Embryonic facial prominence (tissue), 1 donor: ENCODE measurements around the gene KCNMA1.
"Not testable (repeated sequence)": the region's sequence is repeated elsewhere in the genome, so short reads cannot be mapped to it uniquely, and the experiment has no call there.

ENCODE experiments used
- DNase-seq: peaks from one replicate; pipeline ENCODE4 v3.0.0-alpha.2; 2016; ENCODE audit errors: extremely low spot score

The KCNMA1 gene

DNA sequence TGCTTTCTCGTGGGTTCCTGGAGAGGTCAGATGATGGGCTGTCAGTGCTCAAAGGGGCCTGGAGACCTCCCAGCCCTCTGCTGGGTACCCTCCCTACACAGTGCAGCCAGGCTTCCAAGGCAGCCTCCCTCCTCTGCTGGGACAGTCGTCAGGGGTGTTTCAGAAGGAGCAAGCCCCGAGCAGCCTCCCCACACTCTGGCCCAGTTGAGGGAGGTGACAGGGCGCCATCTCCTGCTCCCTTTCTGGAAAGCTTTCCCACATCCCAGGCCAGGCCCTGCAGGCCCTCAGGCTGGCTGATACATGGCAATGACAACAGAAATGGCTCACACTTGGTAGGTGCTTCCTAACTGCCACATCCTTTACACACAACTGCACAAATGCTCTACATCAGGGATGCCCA, 32.1 kb downstream of the KCNMA1 start:
- DNase-seq, result no peak

DNA sequence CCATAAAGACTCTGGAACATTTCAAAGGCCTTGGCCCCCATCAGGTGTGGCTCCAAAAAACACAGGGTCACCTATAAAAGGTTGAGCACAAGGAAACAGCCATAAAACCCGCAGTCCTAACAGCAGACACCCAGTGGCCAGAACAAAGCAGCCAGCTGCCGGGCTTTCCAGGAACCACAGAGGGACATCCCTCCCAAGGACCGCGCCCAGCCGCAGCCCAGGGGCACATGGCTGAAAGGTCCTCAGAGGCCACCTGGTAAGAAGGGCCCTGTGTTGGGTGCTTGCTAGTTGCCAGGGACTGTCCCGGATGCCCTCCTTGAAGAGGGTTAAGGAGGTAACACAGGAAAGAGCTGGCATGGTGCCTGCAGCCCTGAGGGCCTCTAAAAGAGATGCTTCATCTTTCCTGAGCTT, 32.7 kb downstream of the KCNMA1 start:
- DNase-seq, result no peak

DNA sequence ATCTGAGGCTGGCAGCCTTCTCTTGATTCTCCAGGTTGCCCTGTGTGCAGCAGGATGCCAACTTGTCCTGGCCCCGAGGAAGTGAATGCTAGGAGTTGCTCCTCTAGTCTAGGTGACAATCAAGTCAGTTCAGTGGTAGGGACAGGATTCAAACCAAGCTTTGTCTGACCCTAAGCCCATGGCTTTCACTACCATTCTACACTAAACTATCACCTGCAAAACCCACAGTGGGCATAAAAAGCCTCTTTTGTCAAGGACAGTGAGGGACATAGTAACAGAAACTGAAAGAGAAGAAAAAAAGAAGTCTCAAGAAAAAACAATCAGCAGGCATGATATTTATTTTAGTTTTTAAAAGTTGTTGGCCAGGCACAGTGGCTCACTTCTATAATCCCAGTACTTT, 33.5 kb downstream of the KCNMA1 start:
- DNase-seq, result no peak

DNA sequence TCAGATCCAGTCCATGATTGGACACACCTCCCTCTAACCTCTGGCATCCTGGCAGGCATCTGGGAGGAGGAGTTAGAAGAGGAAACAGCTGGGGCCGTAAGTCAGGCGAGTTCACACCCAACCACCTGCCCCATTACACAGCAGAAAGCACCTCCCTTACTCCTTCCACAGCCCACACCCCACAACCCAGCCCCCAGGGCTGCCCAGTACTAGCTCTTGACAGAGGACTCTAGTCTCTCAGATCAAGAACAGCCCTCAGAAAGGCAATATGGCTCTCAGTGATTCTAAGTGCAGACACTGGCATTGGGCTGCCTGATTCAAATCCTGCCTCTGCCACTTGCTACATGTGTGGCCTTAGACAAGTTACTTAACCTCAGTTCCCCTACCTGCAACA, 34.1 kb downstream of the KCNMA1 start:
- no peak for DNase-seq

DNA sequence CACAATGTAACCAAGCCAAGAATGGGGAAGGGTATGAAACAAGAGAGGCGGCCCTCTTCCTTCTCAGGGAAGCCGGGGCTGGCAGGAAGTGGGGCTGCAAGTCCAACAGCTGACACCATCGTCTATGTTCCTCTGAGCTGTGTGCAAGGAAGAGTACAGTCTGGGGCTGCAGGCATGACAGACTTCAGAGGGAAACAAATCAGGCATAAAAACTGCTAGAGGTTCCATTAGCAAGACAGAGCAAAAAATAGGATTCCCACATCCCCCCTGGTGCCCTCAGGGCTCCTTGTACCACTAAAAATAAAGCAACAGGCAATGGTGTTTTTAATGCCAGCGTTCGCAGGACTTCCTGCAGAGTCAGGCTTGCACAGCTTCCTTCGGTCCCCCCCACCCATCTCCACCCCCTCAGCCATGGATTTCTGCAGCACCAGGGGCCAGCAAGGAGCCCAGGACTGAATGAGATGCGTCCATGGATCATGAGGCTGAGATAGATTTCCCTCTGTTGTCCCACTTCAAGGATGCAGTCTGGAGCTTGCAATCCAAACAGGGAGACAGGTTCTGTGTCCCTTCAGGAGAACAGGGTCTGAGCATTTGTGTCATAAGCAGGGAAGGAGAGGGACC, 34.6 kb downstream of the KCNMA1 start:
- no peak for DNase-seq

DNA sequence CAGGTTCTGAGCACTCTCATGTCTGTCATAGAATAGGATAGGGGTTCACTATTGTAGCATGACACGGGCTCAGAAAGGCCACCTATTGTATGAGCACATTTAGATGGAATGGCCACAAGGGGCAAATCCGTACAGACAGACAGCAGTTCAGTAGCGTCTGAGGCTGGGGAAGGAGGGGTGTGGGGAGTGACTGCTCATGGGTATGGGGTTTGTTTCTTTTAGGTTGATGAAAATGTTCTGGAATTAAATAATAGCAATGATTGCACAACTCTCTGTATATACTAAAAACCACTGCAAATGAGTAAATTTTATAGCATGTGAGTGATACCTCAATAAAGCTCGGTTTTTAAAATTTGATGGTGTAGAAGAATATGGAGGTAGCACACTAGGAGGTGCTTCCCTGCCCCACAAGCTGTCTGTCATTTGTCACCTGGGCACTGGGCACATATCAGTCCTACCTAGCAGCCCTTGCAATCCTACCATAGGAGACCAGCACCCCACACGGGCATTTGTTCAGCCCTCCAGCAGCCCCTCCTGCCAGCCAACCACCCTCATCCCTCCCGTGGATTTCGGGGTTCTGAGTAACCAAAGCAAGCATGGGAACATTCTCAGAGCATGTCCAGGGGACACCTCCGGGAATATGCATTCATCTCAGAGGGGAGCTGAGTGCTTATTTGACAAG, 35.2 kb downstream of the KCNMA1 start:
- no peak for DNase-seq

DNA sequence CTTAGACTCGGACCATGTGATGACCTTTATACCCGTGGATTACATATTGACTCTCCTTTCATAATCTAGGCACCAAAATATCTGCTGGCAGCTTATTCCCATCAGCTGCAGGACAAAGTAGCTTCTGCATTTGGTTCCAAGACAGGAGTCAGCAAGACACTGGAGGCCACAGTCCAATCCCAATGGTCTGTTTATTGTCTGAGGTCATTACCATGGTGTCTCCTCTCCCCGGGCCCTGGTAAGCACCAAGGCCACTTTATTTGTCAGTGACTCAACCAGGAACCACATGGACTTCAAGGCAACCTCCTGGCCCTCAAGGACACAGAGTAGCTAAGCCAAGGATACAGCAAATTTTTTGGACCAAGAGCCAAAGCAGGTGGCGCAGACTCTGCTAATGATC, 36.1 kb downstream of the KCNMA1 start:
- DNase-seq, result no peak

DNA sequence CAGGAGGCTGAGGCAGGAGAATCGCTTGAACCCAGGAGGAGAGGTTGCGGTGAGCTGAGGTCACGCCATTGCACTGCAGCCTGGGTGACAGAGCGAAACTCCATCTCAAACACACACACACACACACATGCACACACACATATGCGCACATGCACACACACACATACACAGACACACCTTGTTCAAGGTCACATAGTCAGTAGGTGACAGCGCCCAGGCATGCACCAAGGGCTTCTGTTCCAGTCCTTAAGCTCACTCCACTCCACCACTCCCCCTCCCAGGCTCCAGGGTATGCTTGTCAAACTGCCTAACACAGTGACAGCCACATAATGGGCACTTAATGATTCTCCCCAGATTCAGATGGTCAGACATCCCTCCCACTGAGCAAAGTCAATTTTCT, 37.0 kb downstream of the KCNMA1 start:
- no peak for DNase-seq

DNA sequence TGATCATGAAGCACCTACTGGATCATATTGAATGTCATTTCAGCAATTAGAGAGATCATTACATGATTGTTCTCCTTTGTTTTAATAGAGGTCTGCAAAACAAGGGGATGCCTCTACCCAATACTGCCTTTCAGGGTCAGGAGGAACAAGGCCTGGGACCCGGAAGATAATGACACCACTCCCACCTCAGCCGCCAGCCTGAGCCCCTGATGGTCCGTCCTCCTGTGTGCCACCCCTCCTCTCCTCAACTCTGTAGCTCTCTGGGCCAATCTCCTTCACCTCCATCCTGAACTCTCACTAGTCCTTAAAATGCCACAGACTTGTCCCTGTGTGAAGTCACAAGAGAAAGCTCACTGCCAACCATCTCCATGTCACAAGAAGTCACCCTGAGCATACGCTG, 38.0 kb downstream of the KCNMA1 start:
- no peak for DNase-seq

DNA sequence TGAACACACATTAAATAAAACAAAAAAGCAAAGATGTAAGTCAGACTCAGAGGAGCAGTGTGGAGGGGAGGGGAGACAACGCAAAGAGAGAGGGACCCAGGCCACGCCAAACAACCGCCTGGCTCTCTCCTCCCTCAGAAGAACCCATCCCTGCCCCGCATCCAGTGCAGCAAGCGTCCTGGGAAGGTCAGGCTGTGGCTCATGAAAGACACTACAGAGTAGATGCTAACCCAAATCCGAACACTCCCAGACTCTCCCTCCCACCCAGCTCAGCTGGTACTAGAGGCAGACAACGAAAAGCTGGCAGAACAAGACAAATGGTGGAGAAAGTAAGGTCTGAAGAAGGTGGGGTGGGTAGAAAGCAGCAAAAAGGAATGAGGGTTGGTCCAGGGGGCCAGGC, 39.0 kb downstream of the KCNMA1 start:
- no peak for DNase-seq

DNA sequence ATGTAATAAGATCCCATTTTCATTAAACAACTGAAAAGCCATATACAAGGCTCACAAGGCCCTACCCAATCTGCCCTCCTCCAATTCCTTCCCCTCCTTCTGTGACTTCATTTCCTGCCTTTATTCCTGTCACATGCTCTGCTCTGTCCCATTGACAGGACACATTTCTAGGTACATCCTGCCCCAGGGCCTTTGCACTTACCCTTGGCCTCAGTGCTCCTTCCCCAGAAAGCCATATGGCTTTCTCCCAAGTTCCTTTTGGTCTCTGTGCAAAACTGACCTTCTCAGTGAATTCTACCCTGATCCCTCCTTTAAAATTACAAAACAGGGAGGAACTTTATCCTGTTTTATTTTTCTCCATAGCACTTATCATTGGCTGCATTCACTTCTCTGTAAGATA, 40.0 kb downstream of the KCNMA1 start:
- no peak for DNase-seq

DNA sequence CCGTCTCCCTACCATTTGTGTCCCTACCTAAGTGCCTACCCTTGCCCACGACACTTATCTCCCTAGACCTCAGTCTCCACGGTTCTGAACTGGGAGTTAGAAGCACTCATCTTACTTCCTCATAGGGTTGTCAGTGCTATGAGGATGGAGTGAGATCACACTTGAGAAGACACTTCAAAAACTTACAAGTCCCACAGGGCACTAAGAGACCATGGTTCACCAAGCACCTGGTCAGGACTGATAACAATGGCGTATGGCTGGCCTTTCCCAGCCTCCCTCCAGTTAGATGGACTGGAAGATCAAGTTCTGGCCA, 43.2 kb downstream of the KCNMA1 start:
- no peak for DNase-seq

DNA sequence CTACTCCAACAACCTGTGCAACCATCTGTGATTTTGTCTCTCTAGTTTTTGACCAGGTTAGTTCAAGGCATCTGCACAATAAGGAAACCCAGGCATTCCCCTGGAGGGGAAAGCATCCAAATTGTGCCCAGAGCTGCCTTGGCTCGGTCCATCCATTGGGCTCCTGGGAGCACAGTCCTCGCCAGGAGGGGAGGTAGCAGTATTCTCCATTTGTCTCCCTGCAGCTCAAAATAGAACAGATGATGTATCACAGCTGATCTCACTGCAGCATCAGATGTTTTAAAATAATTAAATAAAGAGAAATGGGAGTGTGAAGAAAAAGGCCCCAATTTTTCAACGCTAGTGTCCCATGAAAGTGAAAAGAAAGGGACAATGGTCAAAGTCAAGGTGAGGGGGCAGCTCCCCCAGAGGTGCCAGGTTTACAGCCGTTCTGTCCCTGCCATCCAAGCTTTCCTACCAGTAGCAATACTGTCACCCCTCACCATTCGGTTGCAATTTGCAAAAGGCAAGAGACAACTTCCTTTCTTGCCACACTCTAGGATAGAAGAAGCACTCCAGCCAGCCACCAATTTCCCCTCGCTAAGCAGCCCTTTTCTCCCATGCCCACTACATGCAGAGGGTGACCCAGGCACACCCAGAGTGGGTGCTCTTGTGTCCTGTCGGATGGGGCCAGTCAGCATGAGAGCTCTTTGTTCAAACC, 43.7 kb downstream of the KCNMA1 start:
- DNase-seq, result no peak

DNA sequence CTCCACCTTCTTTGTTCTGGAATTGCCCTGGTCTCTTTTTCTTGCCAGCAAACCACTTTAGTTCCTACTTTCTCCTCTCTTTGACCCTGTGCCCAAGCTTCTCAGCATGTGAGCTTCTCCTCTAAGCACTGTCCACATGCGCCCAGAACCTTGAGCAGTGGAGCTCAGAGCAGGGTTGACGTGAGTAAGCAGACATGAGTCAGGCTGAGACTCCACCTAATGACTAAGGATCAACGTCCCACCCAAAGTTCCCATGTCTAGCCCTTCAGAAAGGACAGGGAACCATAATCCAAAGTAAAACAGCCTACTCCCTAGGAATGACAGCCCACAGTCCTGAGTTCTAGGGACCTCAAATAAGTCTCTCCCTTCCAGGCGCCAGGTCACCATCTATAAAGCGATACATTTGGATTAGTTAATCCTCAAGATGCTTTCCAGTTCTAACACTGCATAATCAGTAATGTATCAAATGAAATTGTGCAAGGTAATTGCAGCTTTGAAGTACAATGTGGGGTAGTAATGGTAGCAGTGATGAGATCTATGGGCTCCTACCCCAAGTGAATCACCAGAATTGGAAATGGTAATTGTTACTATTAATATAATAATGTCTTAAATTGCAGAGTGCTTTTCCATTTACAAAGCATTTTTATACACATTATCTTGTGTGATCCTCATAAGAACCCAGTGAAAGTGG, 44.5 kb downstream of the KCNMA1 start:
- no peak for DNase-seq

DNA sequence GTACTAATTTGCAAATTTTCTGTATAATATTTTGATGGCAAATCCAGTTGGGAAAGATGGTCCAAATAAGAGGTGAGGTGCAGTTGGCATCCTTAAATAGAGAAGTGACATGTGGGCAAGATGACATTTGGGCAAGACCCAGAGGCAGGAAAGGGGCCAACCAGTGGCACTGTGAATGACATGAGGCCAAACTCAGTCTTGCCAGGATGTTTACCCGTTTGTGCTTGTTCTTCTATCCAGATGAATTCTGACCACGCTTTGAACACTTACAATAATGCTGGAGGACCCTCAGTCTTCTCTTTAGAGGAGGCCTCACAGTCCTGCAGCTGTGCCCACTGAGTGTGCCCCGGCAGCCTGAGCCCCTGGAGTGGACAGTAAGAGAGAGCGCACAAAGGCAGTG, 45.1 kb downstream of the KCNMA1 start:
- DNase-seq, result no peak

DNA sequence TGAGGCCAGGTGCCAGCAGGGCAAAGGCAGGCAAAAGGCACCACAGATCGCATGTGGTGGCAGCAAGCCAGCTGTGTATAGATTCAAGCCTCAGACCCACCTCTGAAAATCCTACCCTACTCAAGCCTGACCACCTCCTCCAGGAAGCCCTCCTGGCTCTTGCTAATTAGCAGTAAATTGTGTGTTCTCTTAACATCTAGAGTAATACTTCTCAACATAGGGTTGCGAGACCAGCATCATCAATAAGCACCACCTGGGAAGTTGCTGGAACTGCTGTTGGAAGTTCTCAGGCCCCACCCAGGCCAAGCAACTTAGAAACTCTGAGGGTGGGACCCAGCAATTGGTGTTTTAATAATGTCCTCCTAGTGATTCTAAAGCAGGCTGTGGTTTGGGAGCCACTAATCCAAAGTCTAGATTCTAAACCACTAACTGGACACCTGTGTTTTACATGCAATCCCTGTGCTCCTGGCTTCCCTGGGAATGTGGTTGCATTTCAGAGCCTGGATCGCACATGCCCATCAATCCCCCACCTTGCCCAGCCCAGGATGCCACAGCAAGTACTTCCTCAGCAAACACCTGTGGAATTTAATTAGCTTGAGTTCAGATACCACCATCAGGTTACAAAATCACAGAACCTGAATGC, 46.2 kb downstream of the KCNMA1 start:
- DNase-seq, result no peak

DNA sequence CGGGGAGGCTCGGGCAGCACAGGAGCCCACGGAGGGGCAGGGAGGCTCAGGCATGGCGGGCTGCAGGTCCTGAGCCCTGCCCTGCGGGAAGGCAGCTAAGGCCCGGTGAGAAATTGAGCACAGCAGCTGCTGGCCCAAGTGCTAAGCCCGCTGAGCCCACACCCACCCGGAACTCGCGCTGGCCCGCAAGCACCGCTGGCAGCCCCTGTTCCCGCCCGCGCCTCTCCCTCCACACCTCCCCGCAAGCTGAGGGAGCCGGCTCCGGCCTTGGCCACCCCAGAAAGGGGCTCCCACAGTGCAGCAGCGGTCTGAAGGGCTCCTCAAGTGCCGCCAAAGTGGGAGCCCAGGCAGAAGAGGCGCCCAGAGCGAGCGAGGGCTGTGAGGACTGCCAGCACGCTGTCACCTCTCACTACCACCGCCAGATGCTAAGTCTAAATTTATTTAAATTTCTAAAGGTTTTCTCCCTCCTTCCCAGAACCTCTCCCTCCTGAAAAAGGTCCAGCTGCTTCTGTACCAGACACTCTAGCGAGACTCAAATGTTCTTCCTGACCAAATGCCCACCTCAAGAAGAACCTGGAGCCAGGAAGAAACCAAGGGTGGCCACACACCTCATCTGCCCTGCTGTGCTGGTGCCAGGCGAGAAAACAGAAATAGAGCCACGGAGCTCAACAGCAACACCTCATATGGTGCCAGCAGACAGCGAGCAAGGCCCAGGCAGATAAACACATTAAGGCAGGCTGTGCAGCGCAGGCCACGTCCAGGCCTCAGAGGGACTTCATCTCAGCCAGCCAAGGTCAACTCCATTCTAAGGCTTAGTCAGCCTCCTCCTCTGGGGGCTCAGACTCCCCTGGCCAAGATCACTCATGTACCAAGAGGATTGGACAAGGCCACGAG, 47.0 kb downstream of the KCNMA1 start:
- DNase-seq, result no peak

DNA sequence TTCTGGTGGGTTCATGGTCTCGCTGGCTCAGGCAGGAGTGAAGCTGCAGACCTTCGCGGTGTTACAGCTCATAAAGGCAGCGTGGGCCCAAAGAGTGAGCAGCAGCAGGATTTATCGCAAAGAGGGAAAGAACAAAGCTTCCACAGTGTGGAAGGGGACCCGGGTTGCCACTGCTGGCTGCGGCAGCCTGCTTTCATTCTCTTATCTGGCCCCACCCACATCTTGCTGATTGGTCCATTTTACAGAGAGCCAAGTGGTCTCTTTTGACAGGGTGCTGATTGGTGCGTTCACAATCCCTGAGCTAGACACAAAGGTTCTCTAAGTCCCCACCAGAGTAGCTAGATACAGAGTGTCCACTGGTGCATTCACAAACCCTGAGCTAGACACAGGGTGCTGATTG, 47.9 kb downstream of the KCNMA1 start:
- not testable (repeated sequence) for DNase-seq

DNA sequence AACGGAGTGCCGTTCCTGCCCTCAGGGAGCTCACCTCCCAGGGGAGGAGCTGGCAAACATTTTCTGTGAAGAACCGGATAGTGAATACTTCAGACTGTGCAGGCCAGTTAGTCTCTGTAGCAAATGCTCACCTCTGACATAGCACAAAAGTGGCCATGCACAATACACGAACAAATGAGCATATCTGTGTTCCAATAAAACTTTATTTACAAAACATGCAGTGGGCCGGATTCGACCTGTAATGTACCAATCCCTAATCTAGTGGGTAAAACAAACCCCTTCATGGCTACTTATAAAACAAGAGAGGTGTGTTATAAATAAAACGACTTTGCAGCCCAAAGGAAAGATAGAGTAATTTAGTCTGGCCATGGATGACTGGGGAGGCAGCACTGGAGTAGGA, 48.7 kb downstream of the KCNMA1 start:
- no peak for DNase-seq

DNA sequence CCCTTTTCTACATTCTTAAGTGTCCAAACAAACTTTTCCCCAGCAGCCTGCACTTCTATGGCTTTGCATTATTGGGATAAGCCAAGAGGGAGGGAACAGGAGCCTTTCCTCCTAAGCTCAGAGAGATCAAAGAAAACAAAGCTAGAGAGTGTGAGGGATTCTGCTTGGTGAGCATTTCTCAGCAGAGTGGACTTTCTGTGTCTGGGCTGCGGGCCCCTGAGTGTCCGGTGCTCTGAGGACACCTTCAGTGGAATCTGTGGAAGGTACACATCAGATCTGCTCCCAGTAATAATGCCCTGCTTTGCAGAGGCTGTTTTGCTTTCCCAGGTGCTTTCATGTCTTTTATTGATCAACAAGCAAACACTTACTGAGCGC, 50.2 kb downstream of the KCNMA1 start:
- no peak for DNase-seq

DNA sequence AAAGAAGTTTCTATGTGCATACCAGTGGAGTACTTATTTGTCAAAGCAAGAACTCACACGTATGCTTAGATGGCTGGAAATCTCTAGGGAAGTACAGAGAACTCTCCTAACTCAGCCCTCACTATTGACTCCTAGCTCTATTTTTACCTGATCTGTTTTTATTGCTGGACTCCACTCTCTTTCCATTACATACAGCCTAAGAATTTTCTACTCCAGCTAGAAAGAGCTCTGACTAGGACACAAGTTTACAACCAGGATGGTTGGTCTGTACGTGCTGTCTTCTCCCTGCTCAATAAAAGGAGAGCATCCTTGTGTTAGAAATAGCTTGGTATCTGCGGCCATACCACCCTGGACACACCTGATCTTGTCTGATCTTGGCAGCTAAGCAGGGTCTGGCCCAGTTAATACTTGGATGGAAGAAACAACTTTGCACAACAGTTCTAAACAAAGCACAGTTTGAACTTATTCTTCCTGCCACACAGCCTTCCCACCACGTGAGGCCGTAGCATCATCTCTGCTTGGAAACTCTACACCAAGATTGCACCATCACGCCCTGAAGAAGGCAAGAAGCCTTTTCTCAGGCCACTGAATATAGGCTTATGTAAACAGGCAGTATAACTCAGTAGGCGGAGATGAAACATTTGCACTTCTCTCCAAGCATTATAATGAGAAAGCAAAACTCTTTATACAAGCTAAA, 50.7 kb downstream of the KCNMA1 start:
- DNase-seq, result no peak
